Choroid plexus epithelial cell (primary cell): ENCODE results near the gene SLCO3A1.

ENCODE experiments used
- DNase-seq: peaks from one replicate; pipeline ENCODE4 v3.0.0-alpha.2; 2010; ENCODE audit warnings: low read depth
- H3K4me3 ChIP-seq: 2 replicates; pipeline ENCODE4 v1.5.1; 2011; ENCODE audit warnings: low read depth, mild to moderate bottlenecking, control low read depth, low read length, moderate library complexity
- TF ChIP-seq, protein P1 (sequence below): conservative IDR thresholded peaks from 2 replicates; pipeline ENCODE4 v1.5.1; 2011; ENCODE audit warnings: low read depth, mild to moderate bottlenecking, control low read depth, inconsistent platforms, low read length, moderate library complexity

The SLCO3A1 gene

GRCh38 chr15:91853511-91853947 lies at the start of gene SLCO3A1:
SLCO3A1 (plus strand) TSS chr15:91853708.
- peak within 1 kb of the TSS; percentile 38 for H3K4me3 ChIP-seq
- TF ChIP-seq, protein P1, sequence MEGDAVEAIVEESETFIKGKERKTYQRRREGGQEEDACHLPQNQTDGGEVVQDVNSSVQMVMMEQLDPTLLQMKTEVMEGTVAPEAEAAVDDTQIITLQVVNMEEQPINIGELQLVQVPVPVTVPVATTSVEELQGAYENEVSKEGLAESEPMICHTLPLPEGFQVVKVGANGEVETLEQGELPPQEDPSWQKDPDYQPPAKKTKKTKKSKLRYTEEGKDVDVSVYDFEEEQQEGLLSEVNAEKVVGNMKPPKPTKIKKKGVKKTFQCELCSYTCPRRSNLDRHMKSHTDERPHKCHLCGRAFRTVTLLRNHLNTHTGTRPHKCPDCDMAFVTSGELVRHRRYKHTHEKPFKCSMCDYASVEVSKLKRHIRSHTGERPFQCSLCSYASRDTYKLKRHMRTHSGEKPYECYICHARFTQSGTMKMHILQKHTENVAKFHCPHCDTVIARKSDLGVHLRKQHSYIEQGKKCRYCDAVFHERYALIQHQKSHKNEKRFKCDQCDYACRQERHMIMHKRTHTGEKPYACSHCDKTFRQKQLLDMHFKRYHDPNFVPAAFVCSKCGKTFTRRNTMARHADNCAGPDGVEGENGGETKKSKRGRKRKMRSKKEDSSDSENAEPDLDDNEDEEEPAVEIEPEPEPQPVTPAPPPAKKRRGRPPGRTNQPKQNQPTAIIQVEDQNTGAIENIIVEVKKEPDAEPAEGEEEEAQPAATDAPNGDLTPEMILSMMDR = no peak
- no peak for DNase-seq

DNA sequence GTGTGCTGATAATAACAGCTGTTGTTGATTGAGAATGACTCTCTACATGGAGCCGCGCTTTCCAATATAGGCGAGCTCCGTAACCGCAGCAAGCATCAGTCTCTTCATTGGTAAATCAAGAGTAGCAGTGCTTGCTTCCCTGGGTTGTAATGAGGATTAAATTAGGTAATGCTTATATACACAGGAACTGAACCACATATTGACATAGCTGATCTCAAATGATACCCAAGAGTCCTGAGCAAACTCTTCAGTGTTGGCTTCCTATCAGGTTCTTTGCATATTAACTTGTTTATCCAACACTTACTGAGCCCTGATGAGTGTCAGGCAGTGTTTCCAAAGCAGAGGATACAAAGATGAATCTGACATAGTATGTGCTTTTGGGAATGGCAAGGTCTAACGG lies 46.4 kb upstream of the SLCO3A1 start:
- no peak overlapping the region for H3K4me3 ChIP-seq
- DNase-seq = no peak
- TF ChIP-seq, protein P1 = no peak

- H3K4me3 ChIP-seq = no peak overlapping the region
- no peak for DNase-seq
- TF ChIP-seq, protein P1 = no peak
These were observed 39.6 kb upstream of the SLCO3A1 start for GRCh38 chr15:91813924-91814323.

DNA sequence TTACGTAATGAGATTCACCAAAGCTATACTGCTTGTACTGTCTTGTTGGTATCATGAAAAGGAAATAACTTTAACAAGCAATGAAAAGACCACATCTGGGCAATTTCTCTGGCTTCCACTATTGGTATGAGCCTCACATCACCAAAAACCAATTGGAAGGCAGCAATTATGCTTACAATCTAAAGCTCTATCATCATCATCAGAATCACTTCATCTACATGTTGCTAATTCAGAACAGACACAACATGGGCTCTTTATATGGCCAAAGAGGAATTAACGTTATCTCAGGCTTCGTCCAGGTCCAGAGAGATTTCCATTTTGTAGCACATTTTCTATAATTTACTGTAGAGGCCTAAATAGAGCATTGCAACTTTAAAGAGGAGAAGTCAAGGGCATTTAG lies 36.6 kb upstream of the SLCO3A1 start:
- TF ChIP-seq, protein P1 = no peak
- no peak overlapping the region for H3K4me3 ChIP-seq

GRCh38 chr15:91821458-91821857 lies 32.0 kb upstream of the SLCO3A1 start:
- H3K4me3 ChIP-seq = no peak overlapping the region
- TF ChIP-seq, protein P1 = no peak
- no peak for DNase-seq

More for the DNA sequence above, 36.6 kb upstream of the SLCO3A1 start:
- no peak for DNase-seq

DNA sequence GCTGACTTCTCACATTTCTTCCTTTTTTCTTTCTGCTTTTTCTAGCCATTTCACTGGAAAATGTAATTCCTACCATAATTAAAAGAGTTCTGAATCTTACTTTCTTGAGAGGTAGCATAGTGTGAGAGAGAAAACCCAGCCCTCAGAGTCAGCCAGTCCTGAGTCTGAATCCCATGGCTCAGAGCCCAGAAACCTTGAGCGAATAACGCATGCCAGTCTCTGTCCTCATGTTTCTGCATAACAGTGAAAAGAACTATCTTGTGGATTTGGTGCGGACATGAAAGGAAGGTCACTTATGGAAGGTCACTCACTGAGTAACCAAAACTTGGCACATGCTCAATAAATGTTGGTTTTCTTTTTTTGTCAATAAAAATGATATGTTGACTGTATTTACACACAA lies 29.3 kb upstream of the SLCO3A1 start:
- H3K4me3 ChIP-seq = no peak overlapping the region
- TF ChIP-seq, protein P1 = no peak
- no peak for DNase-seq

DNA sequence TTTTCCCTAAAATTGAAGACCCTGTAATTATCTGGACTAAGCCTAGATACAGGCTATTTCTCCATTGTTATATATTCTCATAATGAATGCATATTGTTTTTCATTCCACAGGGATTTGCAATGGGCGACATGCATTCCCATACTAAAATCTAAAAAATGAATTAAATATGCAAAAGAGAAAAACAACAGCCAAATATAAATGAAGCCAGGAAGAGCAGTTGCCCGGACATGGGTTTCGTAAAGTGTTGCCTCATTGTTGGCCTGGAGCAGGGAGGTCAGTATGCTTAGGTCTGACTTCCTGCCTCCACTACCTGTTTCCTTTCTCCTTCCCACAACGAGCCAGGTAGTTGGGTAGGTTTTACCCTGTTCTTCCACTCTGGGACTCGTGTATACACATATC lies 27.1 kb upstream of the SLCO3A1 start:
- TF ChIP-seq, protein P1 = no peak
- no peak for DNase-seq
- no peak overlapping the region for H3K4me3 ChIP-seq
